WI38 (cell line): ENCODE results near the gene FBXO11.

Source experiments
- H3K4me3 ChIP-seq: 2 replicates; pipeline ENCODE4 v1.5.1; 2011; ENCODE audit warnings: low read depth, mild to moderate bottlenecking, control low read depth, low read length
- TF ChIP-seq, protein P1 (sequence below): IDR thresholded peaks from 2 replicates; pipeline ENCODE4 v1.5.1; 2012; ENCODE audit warnings: low read depth, mild to moderate bottlenecking, control low read depth, low read length

The FBXO11 gene

DNA sequence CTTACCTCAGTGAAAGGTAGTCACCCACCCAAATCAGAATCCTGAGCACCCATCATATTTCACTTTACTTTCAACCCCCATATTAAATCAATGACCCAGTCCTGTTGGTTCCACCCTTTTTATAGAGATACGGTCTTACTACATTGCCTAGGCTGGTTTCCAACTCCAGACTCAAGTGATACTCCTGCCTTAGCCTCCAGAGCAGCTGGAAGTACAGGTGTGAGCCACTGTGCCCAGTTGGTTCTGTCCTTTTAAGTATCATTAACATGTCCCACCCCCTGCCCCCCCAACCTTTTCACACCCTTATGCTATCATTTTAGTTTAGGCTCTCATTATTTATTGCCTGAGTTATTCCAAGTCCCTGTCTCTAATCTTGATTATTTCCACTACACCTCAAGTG lies 94.6 kb downstream of the FBXO11 start:
- no peak overlapping the region for H3K4me3 ChIP-seq
- TF ChIP-seq, protein P1, sequence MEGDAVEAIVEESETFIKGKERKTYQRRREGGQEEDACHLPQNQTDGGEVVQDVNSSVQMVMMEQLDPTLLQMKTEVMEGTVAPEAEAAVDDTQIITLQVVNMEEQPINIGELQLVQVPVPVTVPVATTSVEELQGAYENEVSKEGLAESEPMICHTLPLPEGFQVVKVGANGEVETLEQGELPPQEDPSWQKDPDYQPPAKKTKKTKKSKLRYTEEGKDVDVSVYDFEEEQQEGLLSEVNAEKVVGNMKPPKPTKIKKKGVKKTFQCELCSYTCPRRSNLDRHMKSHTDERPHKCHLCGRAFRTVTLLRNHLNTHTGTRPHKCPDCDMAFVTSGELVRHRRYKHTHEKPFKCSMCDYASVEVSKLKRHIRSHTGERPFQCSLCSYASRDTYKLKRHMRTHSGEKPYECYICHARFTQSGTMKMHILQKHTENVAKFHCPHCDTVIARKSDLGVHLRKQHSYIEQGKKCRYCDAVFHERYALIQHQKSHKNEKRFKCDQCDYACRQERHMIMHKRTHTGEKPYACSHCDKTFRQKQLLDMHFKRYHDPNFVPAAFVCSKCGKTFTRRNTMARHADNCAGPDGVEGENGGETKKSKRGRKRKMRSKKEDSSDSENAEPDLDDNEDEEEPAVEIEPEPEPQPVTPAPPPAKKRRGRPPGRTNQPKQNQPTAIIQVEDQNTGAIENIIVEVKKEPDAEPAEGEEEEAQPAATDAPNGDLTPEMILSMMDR = no peak

DNA sequence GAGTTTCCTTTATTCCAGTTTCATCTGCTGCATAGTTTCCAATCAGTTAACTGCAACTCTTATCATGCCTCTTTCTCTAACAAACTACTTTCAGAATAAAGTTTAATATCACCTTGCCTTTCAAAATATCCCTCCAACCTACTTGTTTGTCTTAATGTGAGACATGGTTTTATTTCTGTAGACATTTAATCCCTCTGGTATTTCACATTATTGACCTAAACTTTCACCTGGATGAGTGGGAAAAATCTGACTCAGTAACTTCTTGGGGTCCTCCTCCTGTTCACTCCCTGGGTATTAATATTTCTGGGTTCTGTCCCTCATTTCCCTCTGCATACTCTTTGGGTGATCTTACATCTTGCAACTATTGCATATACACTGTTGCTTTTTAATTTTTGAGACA lies 95.4 kb downstream of the FBXO11 start:
- TF ChIP-seq, protein P1 = no peak
- no peak overlapping the region for H3K4me3 ChIP-seq

DNA sequence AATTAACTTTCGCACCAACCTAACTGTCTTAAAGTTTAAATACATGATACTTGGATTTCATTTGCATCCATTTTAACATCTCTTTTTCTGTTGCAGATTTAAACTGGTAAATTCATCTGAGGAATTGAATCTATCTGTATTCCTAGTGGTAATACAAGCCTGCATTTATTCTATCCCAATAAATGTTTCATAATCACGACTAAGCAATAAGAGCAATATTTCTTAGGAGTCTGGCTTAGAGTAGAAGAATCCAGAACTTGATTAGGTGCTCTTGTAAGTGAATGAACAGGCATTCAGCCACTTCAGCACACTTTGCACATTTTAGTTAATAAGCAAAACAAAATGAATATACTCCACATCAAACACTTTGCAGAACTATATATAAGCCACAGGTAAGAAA lies 96.4 kb downstream of the FBXO11 start:
- TF ChIP-seq, protein P1 = no peak
- no peak overlapping the region for H3K4me3 ChIP-seq

DNA sequence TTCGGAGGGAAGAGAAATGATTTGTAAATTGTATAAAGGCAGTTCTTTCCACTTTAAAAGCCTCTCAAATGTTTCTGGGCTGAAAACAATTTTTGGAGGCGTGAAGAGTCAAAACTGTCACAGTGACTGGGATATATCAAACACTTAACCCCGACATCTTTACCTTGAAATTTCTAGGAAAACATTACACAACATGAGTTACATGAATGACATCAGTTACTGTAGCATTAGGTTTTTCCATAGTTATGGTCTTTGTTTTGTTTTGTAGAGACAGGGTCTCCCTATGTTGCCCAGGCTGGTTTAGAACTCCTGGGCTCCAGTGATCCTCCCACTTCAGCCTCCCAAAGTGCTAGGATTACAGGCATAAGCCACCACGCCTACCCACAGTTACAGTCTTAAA lies 97.7 kb downstream of the FBXO11 start:
- TF ChIP-seq, protein P1 = no peak
- H3K4me3 ChIP-seq = no peak overlapping the region

DNA sequence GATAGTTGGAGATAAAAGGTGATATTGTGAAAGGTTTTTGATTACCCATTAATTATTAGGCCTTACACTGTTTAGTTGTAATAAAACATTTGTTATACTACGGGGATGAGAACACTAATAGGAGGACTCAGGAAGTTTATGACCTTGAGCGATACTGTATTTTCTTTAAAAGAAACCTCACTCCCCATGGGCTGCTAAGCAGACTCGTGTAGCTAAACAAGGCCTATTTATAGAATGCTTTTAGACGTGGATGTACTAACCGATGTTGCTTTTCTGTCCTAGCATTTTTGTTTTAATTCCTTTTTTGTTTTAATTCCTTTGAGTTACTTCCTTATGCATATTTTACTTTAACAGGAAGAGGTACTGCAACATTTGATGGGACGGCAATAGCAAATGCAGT lies 100.4 kb downstream of the FBXO11 start:
- TF ChIP-seq, protein P1 = no peak
- H3K4me3 ChIP-seq = no peak overlapping the region

- H3K4me3 ChIP-seq = no peak overlapping the region
- TF ChIP-seq, protein P1 = no peak
These were observed 102.5 kb downstream of the FBXO11 start for GRCh38 chr2:47803770-47804169.

DNA sequence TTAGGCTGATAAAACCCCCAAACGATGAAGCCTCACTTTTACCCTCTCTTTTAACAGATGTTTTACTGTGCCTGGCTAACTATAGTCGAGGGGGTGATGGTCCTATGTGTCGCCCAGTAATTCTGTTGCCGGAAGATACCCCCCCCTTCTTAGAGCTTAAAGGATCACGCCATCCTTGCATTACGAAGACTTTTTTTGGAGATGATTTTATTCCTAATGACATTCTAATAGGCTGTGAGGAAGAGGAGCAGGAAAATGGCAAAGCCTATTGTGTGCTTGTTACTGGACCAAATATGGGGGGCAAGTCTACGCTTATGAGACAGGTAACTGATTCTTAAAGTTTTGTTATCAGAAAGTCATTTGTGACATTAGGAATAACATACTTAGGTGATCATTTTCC lies 102.9 kb downstream of the FBXO11 start:
- TF ChIP-seq, protein P1 = no peak
- H3K4me3 ChIP-seq = no peak overlapping the region
